Ishikawa (cell line): ENCODE data around the gene CNN2.
A peak's percentile ranks its signal among the peaks of the same experiment; 100 is the strongest.

Source experiments
- CEBPB ChIP-seq: IDR thresholded peaks from 2 replicates; pipeline ENCODE4 v1.6.1; 2012
- CREB1 ChIP-seq: IDR thresholded peaks from 2 replicates; pipeline ENCODE4 v1.6.1; 2012; ENCODE audit warnings: low read depth
- EGR1 ChIP-seq: IDR thresholded peaks from 2 replicates; pipeline ENCODE4 v1.6.1; 2012
- EP300 ChIP-seq: IDR thresholded peaks from 2 replicates; pipeline ENCODE4 v1.6.1; 2012; ENCODE audit warnings: borderline replicate concordance
- FOXM1 ChIP-seq: IDR thresholded peaks from 2 replicates; pipeline ENCODE4 v1.6.1; 2012; ENCODE audit warnings: low read depth, borderline replicate concordance
- NFIC ChIP-seq: IDR thresholded peaks from 2 replicates; pipeline ENCODE4 v1.6.1; 2012
- RAD21 ChIP-seq: IDR thresholded peaks from 2 replicates; pipeline ENCODE4 v1.6.1; 2012; ENCODE audit warnings: low read depth
- TCF12 ChIP-seq: IDR thresholded peaks from 2 replicates; pipeline ENCODE4 v1.6.1; 2012; ENCODE audit warnings: low read depth
- TEAD4 ChIP-seq: IDR thresholded peaks from 2 replicates; pipeline ENCODE4 v1.6.1; 2012
- YY1 ChIP-seq: IDR thresholded peaks from 2 replicates; pipeline ENCODE4 v1.6.1; 2012; ENCODE audit warnings: low read depth
- ZBTB7A ChIP-seq: IDR thresholded peaks from 2 replicates; pipeline ENCODE4 v1.6.1; 2012; ENCODE audit warnings: low read depth
- TF ChIP-seq, protein P1 (sequence below): IDR thresholded peaks from 2 replicates; pipeline ENCODE4 v1.6.1; 2012
- TF ChIP-seq, protein P2 (sequence below): IDR thresholded peaks from 2 replicates; pipeline ENCODE4 v1.6.1; 2012
- TF ChIP-seq, protein P3 (sequence below): IDR thresholded peaks from 2 replicates; pipeline ENCODE4 v1.6.1; 2012; ENCODE audit warnings: low read depth, mild to moderate bottlenecking

The CNN2 gene

DNA sequence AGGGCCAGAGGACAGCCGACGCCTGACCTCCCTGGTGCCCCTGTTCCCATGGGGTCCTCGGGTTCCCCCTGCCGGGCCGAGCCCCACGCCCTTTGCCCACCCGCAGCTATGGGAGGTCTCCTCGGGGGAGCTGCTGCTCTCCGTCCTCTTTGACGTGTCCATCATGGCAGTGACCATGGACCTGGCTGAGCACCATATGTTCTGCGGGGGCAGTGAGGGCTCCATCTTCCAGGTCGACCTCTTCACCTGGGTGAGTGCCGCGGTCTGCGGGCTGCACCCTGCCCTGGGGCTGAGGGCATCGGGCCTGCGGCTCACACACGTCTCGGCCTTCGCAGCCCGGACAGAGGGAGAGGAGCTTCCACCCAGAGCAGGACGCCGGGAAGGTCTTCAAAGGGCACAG is 35.7 kb upstream of the CNN2 start:
- TF ChIP-seq YY1 (no peak), ZBTB7A (no peak), EGR1 (peak; percentile 19; the same call in 1 of the 2 replicates)
- TF ChIP-seq, protein P1, sequence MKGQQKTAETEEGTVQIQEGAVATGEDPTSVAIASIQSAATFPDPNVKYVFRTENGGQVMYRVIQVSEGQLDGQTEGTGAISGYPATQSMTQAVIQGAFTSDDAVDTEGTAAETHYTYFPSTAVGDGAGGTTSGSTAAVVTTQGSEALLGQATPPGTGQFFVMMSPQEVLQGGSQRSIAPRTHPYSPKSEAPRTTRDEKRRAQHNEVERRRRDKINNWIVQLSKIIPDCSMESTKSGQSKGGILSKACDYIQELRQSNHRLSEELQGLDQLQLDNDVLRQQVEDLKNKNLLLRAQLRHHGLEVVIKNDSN, result no peak

DNA sequence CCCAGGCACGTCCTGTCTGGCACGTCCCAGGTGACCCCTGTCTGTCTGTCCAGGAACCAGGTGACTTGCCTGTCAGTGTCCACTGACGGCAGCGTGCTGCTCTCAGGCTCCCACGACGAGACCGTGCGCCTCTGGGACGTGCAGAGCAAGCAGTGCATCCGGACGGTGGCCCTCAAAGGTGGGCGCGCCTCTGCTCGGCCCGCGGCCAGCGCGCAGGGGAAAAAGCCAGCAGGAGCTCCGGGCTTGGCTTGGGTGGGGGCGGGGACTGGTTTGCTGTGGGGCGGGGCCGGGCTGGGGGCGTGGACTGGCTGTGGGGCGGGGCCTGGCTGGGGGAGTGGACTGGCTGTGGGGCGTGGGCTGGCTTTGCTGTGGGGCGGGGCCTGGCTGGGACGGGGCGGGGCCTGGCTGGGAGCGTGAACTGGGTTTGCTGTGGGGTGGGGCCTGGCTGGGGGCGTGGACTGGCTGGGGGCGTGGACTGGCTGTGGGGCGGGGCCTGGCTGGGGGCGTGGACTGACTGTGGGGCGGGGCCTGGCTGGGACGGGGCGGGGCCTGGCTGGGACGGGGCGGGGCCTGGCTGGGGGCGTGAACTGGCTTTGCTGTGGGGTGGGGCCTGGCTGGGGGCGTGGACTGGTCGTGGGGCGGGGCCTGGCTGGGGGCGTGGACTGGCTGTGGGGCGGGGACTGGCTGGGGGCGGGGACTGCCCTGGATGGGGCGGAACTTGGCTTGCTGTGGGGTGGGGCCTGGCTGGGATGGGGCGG is 35.1 kb upstream of the CNN2 start:
- TF ChIP-seq, protein P2, sequence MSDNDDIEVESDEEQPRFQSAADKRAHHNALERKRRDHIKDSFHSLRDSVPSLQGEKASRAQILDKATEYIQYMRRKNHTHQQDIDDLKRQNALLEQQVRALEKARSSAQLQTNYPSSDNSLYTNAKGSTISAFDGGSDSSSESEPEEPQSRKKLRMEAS, result peak; percentile 57; the same call in 1 of the 2 replicates
- TF ChIP-seq EGR1, result peak; percentile 37; the same call in 1 of the 2 replicates
- no peak for TF ChIP-seq CEBPB
- peak; percentile 71 for TF ChIP-seq NFIC
- peak; percentile 56; the same call in 1 of the 2 replicates for TF ChIP-seq ZBTB7A

DNA sequence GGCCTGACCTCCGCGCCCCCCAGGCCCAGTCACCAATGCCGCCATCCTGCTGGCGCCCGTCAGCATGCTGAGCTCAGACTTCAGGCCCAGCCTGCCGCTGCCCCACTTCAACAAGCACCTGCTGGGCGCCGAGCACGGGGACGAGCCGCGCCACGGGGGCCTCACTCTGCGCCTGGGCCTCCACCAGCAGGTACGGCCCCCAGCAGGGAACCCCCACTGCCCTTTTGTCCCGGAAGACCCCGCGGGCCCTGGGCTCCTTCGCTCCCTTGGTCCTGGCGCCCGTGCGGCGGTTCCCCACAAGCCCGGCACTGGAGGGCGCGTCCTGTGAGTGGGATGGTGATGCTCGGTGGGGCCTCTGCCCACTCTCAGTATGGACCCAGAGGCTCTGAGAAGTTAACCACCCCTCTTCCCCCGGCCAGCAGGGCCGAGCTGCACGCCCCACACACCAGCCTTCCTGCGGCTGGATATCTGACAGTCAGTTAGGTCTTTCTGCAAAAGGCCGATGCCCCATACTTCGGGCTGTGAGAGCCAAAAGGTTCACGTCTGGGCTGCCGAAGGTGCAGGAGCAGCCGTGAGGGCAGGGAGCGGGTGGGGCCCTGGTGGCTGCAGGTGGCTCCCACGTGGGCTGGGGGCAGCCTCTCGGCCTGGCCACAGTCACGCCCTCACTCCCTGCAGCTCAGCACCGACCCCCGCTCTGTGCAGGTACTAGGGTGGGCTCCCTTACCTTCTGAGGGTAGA is 34.3 kb upstream of the CNN2 start:
- TF ChIP-seq EP300 (no peak), EGR1 (no peak), TEAD4 (no peak), TCF12 (no peak), RAD21 (no peak), FOXM1 (no peak), ZBTB7A (no peak), CEBPB (no peak), NFIC (no peak), YY1 (no peak)
- TF ChIP-seq, protein P1, result no peak
- TF ChIP-seq, protein P3, sequence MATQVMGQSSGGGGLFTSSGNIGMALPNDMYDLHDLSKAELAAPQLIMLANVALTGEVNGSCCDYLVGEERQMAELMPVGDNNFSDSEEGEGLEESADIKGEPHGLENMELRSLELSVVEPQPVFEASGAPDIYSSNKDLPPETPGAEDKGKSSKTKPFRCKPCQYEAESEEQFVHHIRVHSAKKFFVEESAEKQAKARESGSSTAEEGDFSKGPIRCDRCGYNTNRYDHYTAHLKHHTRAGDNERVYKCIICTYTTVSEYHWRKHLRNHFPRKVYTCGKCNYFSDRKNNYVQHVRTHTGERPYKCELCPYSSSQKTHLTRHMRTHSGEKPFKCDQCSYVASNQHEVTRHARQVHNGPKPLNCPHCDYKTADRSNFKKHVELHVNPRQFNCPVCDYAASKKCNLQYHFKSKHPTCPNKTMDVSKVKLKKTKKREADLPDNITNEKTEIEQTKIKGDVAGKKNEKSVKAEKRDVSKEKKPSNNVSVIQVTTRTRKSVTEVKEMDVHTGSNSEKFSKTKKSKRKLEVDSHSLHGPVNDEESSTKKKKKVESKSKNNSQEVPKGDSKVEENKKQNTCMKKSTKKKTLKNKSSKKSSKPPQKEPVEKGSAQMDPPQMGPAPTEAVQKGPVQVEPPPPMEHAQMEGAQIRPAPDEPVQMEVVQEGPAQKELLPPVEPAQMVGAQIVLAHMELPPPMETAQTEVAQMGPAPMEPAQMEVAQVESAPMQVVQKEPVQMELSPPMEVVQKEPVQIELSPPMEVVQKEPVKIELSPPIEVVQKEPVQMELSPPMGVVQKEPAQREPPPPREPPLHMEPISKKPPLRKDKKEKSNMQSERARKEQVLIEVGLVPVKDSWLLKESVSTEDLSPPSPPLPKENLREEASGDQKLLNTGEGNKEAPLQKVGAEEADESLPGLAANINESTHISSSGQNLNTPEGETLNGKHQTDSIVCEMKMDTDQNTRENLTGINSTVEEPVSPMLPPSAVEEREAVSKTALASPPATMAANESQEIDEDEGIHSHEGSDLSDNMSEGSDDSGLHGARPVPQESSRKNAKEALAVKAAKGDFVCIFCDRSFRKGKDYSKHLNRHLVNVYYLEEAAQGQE, result no peak

DNA sequence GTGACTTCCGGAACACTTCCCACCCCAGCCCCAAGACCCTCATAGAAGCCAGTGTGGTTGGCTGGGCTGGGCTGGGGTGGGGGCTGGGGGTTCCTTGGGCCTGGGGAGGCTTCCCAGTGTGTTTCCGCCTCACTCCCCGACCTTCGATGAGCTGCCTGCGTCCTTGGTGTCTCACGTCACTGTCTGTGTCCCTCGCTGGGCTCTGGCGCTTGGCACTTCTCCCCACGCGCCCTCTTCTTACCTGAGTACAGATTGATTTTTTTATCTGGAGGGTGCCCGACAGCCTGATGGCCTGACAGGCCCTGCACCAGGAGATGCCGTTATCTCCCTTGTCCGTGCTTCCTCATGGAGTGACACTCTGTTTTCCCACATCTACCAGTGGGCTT is 33.7 kb upstream of the CNN2 start:
- TF ChIP-seq EP300 (no peak), CREB1 (no peak), CEBPB (no peak), RAD21 (no peak), EGR1 (no peak)
- TF ChIP-seq, protein P2, result no peak

DNA sequence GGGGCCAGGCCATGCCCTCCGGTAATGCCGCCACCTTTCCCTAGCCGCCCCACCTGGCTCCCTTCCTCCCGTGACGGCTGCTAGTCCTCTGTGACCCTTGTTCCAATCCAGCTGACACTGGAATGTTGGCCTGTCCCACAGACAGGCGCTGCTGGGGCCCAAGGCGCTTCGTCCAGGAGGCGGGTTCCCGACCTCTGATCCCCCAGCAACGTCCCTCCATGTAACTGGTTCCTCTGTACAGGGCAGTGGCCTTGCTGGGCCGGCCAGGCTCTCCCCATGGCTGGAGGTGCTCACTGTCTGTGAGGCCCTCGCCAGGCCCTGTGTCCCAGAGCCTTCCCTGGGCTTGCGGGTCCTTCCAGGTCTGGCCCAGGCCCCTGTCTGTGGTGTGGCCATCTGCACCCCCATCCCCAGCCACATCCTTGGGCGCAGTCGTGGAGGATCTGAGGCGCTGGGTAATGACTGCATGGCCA is 33.0 kb upstream of the CNN2 start:
- TF ChIP-seq, protein P1, result no peak
- TF ChIP-seq CREB1 (no peak), ZBTB7A (no peak), CEBPB (no peak), FOXM1 (no peak), TCF12 (no peak)
- TF ChIP-seq, protein P3, result no peak

DNA sequence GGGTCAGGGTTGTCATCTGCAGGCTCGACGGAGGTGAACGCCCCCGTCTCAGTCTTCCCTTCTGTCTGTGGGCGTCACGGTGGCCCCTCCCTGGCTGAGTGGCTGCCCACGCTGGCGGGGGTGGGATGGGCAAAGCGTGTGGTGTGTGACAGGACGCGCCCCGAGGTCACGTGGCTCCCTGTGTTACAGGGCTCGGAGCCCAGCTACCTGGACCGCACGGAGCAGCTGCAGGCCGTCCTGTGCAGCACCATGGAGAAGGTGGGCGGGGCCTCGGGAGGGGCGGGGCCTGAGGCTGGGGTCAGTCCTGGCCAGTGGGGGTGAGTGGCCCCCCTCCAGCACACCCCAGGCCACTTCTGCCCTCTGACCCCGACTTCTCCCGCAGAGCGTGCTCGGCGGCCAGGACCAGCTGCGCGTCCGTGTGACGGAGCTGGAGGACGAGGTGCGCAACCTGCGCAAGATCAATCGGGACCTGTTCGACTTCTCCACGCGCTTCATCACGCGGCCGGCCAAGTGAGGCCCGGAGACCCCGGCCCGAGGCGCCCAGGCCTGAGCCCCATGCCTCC is 32.5 kb upstream of the CNN2 start:
- no peak for TF ChIP-seq TEAD4
